GM12875 (cell line): Measurements from ENCODE around the gene EEF1A2.
A peak's percentile ranks its signal among the peaks of the same experiment; 100 is the strongest.

Experiments used
- H3K4me3 ChIP-seq: one replicate; pipeline ENCODE4 v1.5.1; 2011; ENCODE audit warnings: low read depth, low read length, control low read depth
- TF ChIP-seq, protein P1 (sequence below): IDR thresholded peaks from 2 replicates; pipeline ENCODE4 v1.5.1; 2011; ENCODE audit warnings: low read depth, mild to moderate bottlenecking, control low read depth, inconsistent platforms, low read length, moderate library complexity, borderline replicate concordance; ENCODE audit not compliant: insufficient read depth

EEF1A2 gene

DNA sequence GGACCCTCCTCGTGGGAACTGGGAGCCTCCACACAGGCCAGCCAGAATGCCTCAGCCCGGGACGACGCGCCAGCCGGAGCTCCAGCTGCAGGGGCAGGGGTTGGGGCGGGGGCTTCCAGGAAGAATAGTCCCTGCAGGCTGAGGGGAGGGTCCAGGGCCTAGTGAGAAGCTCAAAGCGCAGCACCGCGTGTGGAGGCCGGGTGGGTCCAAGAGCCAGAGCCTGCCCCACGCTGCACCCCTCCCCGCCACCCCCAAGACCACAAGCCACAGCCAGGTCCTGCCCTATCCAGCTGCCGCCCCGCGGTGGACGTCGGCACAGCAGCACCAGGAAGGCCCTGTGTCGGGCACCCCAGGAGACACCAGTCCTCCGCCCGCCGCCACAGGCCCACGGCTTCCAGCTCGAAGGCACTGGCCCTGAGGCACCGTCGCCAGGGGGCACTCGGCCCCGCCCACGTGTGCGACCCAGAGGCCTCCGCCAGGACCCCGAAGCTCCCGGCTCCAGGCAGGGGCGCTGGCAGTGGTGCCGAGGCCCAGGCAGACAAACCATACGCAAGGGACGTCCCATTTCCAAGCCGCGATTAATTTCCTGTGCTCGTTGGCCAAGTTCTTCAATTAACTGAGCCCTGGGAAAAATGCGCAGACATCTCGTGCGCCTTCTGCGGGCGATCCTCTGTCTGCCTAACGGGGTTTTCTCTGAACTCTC lies 45.9 kb downstream of the EEF1A2 start:
- TF ChIP-seq, protein P1, sequence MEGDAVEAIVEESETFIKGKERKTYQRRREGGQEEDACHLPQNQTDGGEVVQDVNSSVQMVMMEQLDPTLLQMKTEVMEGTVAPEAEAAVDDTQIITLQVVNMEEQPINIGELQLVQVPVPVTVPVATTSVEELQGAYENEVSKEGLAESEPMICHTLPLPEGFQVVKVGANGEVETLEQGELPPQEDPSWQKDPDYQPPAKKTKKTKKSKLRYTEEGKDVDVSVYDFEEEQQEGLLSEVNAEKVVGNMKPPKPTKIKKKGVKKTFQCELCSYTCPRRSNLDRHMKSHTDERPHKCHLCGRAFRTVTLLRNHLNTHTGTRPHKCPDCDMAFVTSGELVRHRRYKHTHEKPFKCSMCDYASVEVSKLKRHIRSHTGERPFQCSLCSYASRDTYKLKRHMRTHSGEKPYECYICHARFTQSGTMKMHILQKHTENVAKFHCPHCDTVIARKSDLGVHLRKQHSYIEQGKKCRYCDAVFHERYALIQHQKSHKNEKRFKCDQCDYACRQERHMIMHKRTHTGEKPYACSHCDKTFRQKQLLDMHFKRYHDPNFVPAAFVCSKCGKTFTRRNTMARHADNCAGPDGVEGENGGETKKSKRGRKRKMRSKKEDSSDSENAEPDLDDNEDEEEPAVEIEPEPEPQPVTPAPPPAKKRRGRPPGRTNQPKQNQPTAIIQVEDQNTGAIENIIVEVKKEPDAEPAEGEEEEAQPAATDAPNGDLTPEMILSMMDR: peak; percentile 37; the same call in 1 of the 2 replicates
- no peak overlapping the region for H3K4me3 ChIP-seq

DNA sequence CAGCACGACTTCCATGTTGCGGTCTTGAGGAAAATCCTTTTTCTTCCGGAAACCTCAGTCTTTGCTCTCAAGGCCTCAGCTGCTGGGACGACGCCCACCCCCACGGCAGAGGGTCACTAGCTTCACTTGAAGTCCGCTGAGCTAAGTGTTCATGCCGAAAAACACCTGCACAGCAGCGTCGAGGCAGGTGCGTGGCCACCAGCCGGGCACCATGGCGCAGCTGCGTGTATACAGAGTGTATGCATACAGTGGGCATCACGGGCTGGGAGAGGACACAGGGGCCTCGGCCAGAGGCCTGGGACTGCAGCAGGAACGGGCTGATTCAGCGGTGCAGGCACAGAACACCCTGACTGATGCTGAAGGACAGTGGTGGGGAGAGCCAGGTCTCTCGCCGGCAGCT lies 46.5 kb downstream of the EEF1A2 start:
- H3K4me3 ChIP-seq: no peak overlapping the region
- TF ChIP-seq, protein P1: no peak

DNA sequence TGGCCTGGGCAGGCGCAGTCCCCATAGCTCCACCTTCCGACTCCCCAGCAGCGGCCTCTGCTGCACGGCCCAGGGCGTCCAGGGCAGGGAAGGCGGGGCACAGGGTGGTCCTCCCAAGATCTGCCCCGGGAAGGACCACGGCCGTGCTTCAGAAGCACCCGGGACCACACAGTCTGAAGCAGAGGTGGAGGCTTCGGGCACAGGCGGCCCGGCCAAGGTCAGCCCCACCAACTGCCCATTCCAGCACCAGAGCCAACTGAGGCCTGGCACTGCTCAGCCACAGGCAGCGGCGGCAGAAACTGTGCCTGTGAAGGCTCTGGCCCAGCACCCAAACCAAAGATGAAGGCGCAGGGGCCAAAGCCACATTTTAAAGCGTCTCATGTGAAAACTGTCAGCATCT lies 47.1 kb downstream of the EEF1A2 start:
- H3K4me3 ChIP-seq: no peak overlapping the region
- TF ChIP-seq, protein P1: no peak

DNA sequence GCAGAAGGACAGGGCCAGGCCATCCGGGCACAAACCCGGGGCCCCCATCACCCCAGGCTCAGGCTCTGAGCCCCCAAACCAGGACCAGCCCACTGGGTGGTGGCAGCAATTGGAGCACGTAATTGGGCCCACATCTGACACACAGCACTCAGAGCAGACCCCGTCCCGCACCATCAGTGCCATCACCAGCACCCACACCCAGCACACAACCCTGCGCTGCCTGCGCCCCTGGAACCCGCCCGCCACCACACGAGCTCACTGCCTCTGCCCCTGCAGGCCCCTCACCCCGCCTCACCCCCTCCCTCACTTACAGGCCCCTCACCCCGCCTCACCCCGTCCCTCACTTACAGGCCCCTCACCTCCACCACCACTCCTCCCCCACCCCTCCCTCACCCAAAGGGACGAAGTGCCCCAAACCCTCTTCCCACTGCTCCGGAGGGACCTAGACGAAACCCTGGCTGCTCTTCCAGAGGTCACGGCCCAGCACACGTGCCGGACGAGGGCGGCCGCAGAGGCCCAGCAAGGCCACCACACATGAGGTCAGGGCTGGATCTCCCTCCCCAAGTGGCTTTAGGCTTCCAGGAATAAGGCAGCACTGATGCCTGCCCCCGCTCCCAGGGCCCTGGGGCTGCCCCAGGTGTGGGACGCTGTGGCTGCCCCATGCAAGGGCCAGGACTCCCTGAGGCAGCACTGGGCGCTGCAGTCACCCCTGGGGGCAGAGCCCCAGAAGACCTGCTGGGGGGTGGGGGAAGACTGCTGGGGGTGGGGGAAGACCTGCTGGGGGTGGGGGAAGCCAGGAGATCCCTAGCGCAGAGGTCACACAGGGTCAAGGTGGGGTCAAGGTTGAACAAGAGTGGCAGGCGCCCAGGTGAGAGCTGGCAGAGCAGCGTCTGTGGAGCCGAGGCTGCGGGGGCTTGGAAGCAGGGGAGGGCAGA lies 48.8 kb downstream of the EEF1A2 start:
- TF ChIP-seq, protein P1: no peak
- no peak overlapping the region for H3K4me3 ChIP-seq

DNA sequence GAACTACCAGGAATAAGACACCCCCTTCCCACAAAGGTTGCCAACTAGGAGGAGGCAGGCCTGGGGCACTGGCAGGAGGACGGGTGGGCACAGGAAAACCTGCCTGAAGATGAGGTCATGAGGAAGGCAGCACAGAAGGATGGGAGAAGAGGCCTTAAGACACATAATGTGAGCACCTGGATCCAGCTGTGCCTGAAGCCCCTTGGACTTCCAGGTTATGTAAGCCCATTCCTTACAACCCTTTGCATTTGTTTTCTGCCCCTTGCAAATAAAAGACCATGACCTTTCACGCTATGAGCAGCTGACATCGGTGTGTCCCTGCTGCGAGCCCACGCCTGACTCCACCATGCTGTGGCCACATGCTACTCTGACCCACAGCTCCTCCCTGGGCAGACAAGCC lies 49.9 kb downstream of the EEF1A2 start:
- H3K4me3 ChIP-seq: no peak overlapping the region
- TF ChIP-seq, protein P1: no peak

DNA sequence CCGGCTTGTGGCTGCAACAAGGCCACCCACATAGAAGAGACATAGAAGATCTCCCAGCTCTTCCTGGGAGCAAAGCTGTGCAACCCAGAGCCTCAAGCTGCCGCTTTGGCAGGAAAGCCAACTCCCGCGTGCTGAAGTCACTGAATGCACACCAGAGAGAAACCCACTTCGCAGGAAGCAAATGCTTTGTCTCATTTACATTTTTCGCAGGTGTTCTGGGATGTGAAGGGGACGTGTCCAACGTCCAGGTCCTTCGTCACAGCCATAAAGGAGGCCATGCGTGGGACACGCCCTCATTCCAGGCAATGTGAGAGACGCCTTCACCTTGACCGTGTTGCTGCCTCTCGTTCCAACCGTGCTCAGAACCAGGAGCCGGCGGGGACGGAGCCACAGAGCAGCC lies 50.9 kb downstream of the EEF1A2 start:
- TF ChIP-seq, protein P1: no peak
- no peak overlapping the region for H3K4me3 ChIP-seq
